Spleen (tissue), 7 donors: Measurements from ENCODE around the gene SERPINA1.

Source experiments
- CTCF ChIP-seq, 11 experiments: fragments of 200-600 bp in 7 of 11; fragments of 450-650 bp in 4 of 11; sonication (generic) in 4 of 11; IDR thresholded peaks in 8 of 11; conservative IDR thresholded peaks in 3 of 11; 1 replicate in 7 of 11; 2 replicates in 4 of 11; pipeline versions ENCODE4 v1.4.0 to v1.8.0; 2016 to 2021; ENCODE audit warnings: antibody characterized with exemption in 11 of 11, inconsistent platforms in 4 of 11, mild to moderate bottlenecking in 1 of 11
- POLR2AphosphoS5 ChIP-seq, 3 donors: sonication (generic); formaldehyde crosslinking; IDR thresholded peaks; one replicate each; pipeline ENCODE4 v1.5.1; 2017; ENCODE audit warnings: antibody characterized with exemption in 3 of 3
- donor health status: DM: no; HTN: no; CAD: no; lungs with moderate emphysema.
- donor health status: DM: no; HTN: no; CAD: no.
- donor health status: DM: no; HTN: no; CAD: no.

DNA sequence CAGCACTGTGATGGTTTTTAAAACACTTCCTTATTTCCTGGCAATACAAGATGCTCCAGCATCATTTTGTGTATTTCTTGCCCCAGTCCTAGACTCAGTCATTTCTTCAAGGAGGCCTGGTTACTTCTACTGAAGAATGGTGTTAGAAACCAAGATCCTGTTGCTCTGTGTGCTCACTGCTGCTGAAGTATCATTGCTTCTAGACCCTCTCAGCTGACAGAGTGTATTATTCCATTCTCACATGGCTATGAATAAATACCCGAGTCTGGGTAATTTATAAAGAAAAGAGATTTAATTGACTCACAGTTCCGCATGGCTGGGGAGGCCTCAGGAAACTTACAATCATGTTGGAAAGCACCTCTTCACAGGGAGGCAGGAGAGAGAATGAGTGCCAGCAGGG lies 50.4 kb downstream of the SERPINA1 start:
- TF ChIP-seq POLR2AphosphoS5 (IDR thresholded peaks at IDR 0.05) (no peak), CTCF (IDR thresholded peaks at IDR 0.05 in 8 of 11, conservative IDR thresholded peaks at IDR 0.05 in 3 of 11) (no peak)
